SU-DHL-6 (cell line): Measurements from ENCODE around the gene C18orf32.

ENCODE experiments used
- CTCF ChIP-seq: fragments of 200-600 bp; sonication (generic); IDR thresholded peaks from one replicate; pipeline ENCODE4 v1.5.1; 2017; ENCODE audit warnings: antibody characterized with exemption, mild to moderate bottlenecking, low read length, moderate library complexity; ENCODE audit not compliant: insufficient read depth, poor library complexity, severe bottlenecking
- EZH2phosphoT487 ChIP-seq: fragments of 200-600 bp; sonication (generic), shearing (Covaris generic); conservative IDR thresholded peaks from 2 replicates; pipeline ENCODE4 v1.6.1; 2018; ENCODE audit warnings: mild to moderate bottlenecking, antibody characterized with exemption, low read length, moderate library complexity, mixed read lengths

- TF ChIP-seq CTCF (no peak), EZH2phosphoT487 (no peak)
Observed at GRCh38 chr18:49514577-49514976, 27.5 kb upstream of the C18orf32 start.
